Activated T-cell treated with anti-CD3 and anti-CD28 coated beads, Interleukin-2, amount 50 U/mL, for 1 hour (primary cell): Measurements from ENCODE around the gene ZNF41.
"Not testable (repeated sequence)": the region's sequence is repeated elsewhere in the genome, so short reads cannot be mapped to it uniquely, and the experiment has no call there.

Experiments
- DNase-seq: peaks from one replicate; pipeline ENCODE4 v3.0.0-alpha.2; 2020

Gene ZNF41

GRCh38 chrX:47482512-47483305 is at the start of gene ZNF41:
ZNF41 (minus strand) TSS chrX:47483222; CDS start chrX:47467481, 15,741 bp downstream.
- DNase-seq: peak; percentile 75

GRCh38 chrX:47530049-47530448 is 47.0 kb upstream of the ZNF41 start:
- DNase-seq: no peak

GRCh38 chrX:47529548-47529947 is 46.5 kb upstream of the ZNF41 start:
- DNase-seq: no peak

- DNase-seq: no peak
These were observed 40.7 kb upstream of the ZNF41 start for GRCh38 chrX:47523713-47524166.

GRCh38 chrX:47523297-47523696 is 40.3 kb upstream of the ZNF41 start:
- DNase-seq: peak; percentile 84

GRCh38 chrX:47518144-47518543 is 35.1 kb upstream of the ZNF41 start:
- DNase-seq: no peak

GRCh38 chrX:47515941-47516665 is 33.1 kb upstream of the ZNF41 start:
- no peak for DNase-seq

GRCh38 chrX:47514533-47515235 is 31.7 kb upstream of the ZNF41 start:
- no peak for DNase-seq

GRCh38 chrX:47513034-47513965 is 30.3 kb upstream of the ZNF41 start:
- DNase-seq: peak; percentile 21

GRCh38 chrX:47512383-47512782 is 29.4 kb upstream of the ZNF41 start:
- DNase-seq: not testable (repeated sequence)

GRCh38 chrX:47507153-47507867 is 24.3 kb upstream of the ZNF41 start:
- no peak for DNase-seq

GRCh38 chrX:47503151-47503550 is 20.1 kb upstream of the ZNF41 start:
- no peak for DNase-seq

- DNase-seq: no peak
These were observed 19.5 kb upstream of the ZNF41 start for GRCh38 chrX:47502316-47503125.

GRCh38 chrX:47501226-47502074 is 18.4 kb upstream of the ZNF41 start:
- no peak for DNase-seq

- DNase-seq: no peak
These were observed 17.5 kb upstream of the ZNF41 start for GRCh38 chrX:47500554-47500953.

GRCh38 chrX:47499293-47499692 is 16.3 kb upstream of the ZNF41 start:
- DNase-seq: no peak

GRCh38 chrX:47498411-47498810 is 15.4 kb upstream of the ZNF41 start:
- DNase-seq: no peak

- DNase-seq: no peak
These were observed 14.4 kb upstream of the ZNF41 start for GRCh38 chrX:47497271-47497888.

GRCh38 chrX:47492133-47492532 is 9.1 kb upstream of the ZNF41 start:
- DNase-seq: not testable (repeated sequence)
